ENCODE results near the gene HAVCR2. TPM values are rescaled to one million over a fixed set of nuclear protein-coding genes. Genes with fewer than 3 reads are reported as not detected.
"Not testable (repeated sequence)": the region's sequence is repeated elsewhere in the genome, so short reads cannot be mapped to it uniquely, and the experiment has no call there.

Gene HAVCR2
- polyA plus RNA-seq, 1 of the 3 experiments (the other 2 are of a cell fraction) = 0.12 TPM

DNA sequence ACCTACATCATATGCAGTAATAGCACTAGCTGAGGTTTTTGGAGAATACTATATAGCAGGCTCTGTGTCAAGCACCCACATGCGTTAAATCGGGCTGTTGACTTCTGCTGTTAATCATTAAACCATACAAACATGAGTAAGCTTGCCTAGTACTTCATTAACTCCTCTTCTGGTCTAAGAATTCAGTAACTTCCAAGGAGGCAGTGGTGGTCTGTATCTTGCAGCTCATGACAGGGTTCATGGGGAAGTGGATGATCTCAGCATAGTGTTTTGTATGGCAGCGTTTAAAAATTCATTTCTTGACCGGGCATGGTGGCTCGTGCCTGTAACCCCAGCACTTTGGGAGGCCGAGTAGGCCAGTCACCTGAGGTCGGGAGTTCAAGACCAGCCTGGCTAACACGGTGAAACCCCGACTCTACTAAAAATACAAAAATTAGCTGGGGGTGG lies 49.7 kb downstream of the HAVCR2 start, which contains the start of gene HAVCR1:
Gene HAVCR1 (minus strand): TSS at position 24 of the 447 bp plus-strand sequence. CDS start 1,173 bp downstream, outside the sequence.
- ChIA-PET POLR2A (no interaction called here), CTCF (no interaction called here)
- Histone ChIP-seq H3F3A (replicated peaks; ENCODE audit: insufficient read depth) (no peaks in the 10 kb centered on the region), H3K9me3 (no peaks in the 10 kb centered on the region), H2AFZ (ENCODE audit: low read depth) (no peak within 1 kb of the TSS), H3K9me2 (no peaks in the 10 kb centered on the region), H3K79me2 (ENCODE audit: insufficient read depth) (no peaks in the 10 kb centered on the region), H4K20me1 (ENCODE audit: insufficient read depth) (no peaks in the 10 kb centered on the region), H3K27ac (ENCODE audit: low read depth in 2 of 2, low read length in 1 of 2) (no peak within 1 kb of the TSS), H3K27me3 (ENCODE audit: insufficient read depth) (no peaks in the 10 kb centered on the region), H3K4me3 (ENCODE audit: low read depth in 2 of 2, low read length in 1 of 2) (no peak within 1 kb of the TSS), H3K4me2 (no peak within 1 kb of the TSS), H3K36me3 (replicated peaks in 1 of 2; ENCODE audit: control insufficient read depth in 1 of 2, insufficient read depth in 2 of 2, low read length in 1 of 2) (no peaks in the 10 kb centered on the region), H3K9ac (no peak within 1 kb of the TSS), H3K4me1 (ENCODE audit: control insufficient read depth in 1 of 2, insufficient read depth in 2 of 2, low read depth in 1 of 2, low read length in 1 of 2) (no peaks in the 10 kb centered on the region)
- WGBS (ENCODE audit: low lambda C conversion rate) = 22% methylated on average over 9 of the region's 9 CpGs
- DNase-seq = no peak
- TF ChIP-seq EZH2phosphoT487 (IDR thresholded peaks at IDR 0.05; ENCODE audit: borderline replicate concordance, low read depth) (no peak), SMC3 (IDR thresholded peaks at IDR 0.05; ENCODE audit: low read depth, low read length) (no peak), FOSL2 (IDR thresholded peaks at IDR 0.05; ENCODE audit: borderline replicate concordance, low read depth) (no peak), EP300 (IDR thresholded peaks at IDR 0.05; ENCODE audit: borderline replicate concordance in 1 of 2, low read depth in 1 of 2, low read length in 1 of 2) (no peak)
- TF ChIP-seq, protein P1, sequence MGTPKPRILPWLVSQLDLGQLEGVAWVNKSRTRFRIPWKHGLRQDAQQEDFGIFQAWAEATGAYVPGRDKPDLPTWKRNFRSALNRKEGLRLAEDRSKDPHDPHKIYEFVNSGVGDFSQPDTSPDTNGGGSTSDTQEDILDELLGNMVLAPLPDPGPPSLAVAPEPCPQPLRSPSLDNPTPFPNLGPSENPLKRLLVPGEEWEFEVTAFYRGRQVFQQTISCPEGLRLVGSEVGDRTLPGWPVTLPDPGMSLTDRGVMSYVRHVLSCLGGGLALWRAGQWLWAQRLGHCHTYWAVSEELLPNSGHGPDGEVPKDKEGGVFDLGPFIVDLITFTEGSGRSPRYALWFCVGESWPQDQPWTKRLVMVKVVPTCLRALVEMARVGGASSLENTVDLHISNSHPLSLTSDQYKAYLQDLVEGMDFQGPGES (IDR thresholded peaks at IDR 0.05; ENCODE audit: low read depth, low read length) = no peak
- TF ChIP-seq, protein P2, sequence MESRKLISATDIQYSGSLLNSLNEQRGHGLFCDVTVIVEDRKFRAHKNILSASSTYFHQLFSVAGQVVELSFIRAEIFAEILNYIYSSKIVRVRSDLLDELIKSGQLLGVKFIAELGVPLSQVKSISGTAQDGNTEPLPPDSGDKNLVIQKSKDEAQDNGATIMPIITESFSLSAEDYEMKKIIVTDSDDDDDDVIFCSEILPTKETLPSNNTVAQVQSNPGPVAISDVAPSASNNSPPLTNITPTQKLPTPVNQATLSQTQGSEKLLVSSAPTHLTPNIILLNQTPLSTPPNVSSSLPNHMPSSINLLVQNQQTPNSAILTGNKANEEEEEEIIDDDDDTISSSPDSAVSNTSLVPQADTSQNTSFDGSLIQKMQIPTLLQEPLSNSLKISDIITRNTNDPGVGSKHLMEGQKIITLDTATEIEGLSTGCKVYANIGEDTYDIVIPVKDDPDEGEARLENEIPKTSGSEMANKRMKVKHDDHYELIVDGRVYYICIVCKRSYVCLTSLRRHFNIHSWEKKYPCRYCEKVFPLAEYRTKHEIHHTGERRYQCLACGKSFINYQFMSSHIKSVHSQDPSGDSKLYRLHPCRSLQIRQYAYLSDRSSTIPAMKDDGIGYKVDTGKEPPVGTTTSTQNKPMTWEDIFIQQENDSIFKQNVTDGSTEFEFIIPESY (IDR thresholded peaks at IDR 0.05; ENCODE audit: borderline replicate concordance, low read depth) = no peak

DNA sequence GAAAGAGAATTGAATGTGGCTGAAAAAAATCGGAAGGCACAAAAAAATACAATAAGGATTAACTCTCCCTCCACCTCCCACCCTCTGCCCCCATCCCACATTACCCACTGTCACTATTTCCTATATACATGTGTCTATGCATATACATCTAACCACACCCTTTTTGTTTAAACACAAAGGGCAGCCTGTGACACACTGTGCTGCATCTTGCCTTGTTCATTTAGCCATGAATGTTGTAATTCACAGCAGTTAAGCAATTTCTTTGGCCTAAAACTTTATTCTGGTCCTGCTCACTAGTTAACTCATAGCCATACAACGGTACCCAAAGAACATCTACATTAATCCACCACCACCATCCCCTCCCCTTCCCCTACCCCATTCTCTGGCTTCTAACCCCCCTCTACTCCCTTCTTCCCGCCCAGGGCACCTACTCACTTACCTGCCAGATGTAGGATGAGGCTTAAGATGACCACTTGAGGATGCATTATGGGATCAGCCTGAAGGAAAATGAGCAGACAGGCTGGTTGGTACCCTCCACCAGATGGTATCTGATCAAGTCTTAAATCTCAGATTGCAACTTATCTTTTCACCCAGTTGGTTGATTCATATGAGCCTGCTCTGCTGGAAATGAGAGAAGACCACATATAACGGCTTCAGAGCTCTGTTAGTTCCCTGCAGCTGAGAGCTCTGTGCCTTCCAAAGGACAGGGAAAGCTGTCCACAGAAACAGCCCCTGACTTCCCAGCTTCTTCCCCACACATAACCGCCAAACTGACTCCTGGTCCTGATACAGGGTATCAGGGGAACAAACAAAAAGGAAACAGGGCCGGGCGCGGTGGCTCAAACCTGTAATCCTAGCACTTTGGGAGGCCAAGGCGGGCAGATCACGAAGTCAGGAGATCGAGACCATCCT lies 51.1 kb downstream of the HAVCR2 start:
- Histone ChIP-seq H3K79me2 (ENCODE audit: insufficient read depth) (no peaks in the 10 kb centered on the region), H3K27ac (ENCODE audit: low read depth in 2 of 2, low read length in 1 of 2) (no peak overlapping the region), H3K36me3 (replicated peaks in 1 of 2; ENCODE audit: control insufficient read depth in 1 of 2, insufficient read depth in 2 of 2, low read length in 1 of 2) (no peaks in the 10 kb centered on the region), H3K9me3 (no peaks in the 10 kb centered on the region), H3K4me3 (ENCODE audit: low read depth in 2 of 2, low read length in 1 of 2) (no peak overlapping the region), H2AFZ (ENCODE audit: low read depth) (no peak overlapping the region), H3K4me2 (no peak overlapping the region), H4K20me1 (ENCODE audit: insufficient read depth) (no peaks in the 10 kb centered on the region), H3K4me1 (ENCODE audit: control insufficient read depth in 1 of 2, insufficient read depth in 2 of 2, low read depth in 1 of 2, low read length in 1 of 2) (no peaks in the 10 kb centered on the region), H3F3A (replicated peaks; ENCODE audit: insufficient read depth) (no peaks in the 10 kb centered on the region), H3K9ac (no peak overlapping the region), H3K9me2 (no peaks in the 10 kb centered on the region), H3K27me3 (ENCODE audit: insufficient read depth) (no peaks in the 10 kb centered on the region)
- ChIA-PET CTCF (no interaction called here), POLR2A (no interaction called here)
- WGBS (ENCODE audit: low lambda C conversion rate) = 38% methylated on average over 11 of the region's 11 CpGs
- DNase-seq = no peak
- TF ChIP-seq MXI1 (IDR thresholded peaks at IDR 0.05; ENCODE audit: low read depth, low read length) (no peak), YY1 (IDR thresholded peaks at IDR 0.05; ENCODE audit: low read depth) (no peak), TCF12 (IDR thresholded peaks at IDR 0.05) (no peak), RXRA (IDR thresholded peaks at IDR 0.05; ENCODE audit: borderline replicate concordance, low read depth) (no peak), ELF1 (IDR thresholded peaks at IDR 0.05) (no peak), RAD21 (IDR thresholded peaks at IDR 0.05; ENCODE audit: low read length) (no peak), FOXJ3 (CRISPR knock-in tag; IDR thresholded peaks at IDR 0.05) (no peak), SMC3 (IDR thresholded peaks at IDR 0.05; ENCODE audit: low read depth, low read length) (no peak), SIN3A (IDR thresholded peaks at IDR 0.05; ENCODE audit: borderline replicate concordance, low read depth, low read length) (no peak), JUND (IDR thresholded peaks at IDR 0.05) (no peak), NRF1 (IDR thresholded peaks at IDR 0.05; ENCODE audit: low read depth, low read length) (no peak), FOXM1 (IDR thresholded peaks at IDR 0.05; ENCODE audit: low read depth) (no peak), CHD2 (IDR thresholded peaks at IDR 0.05; ENCODE audit: low read length, partially characterized antibody) (no peak), EZH2phosphoT487 (IDR thresholded peaks at IDR 0.05; ENCODE audit: borderline replicate concordance, low read depth) (no peak), NFIC (IDR thresholded peaks at IDR 0.05; ENCODE audit: borderline replicate concordance) (no peak)
- TF ChIP-seq, protein P1 (IDR thresholded peaks at IDR 0.05; ENCODE audit: low read depth, low read length) = no peak

DNA sequence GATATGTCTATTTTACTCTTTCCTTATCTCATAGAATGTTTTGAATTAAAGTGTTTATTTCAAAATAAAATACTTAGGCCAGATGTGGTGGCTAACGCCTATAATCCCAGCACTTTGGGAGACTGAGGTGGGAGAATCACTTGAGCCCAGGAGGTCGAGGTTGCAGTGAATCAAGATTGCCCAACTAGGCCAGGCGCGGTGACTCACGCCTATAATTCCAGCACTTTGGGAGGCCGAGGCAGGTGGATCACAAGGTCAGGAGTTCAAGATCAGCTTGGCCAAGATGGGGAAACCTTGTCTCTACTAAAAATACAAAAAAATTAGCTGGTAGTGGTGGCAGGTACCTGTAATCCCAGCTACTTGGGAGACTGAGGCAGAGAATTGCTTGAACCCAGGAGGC lies 52.0 kb downstream of the HAVCR2 start:
- 56% methylated on average over 6 of the region's 6 CpGs for whole genome bisulfite sequencing (ENCODE audit: low lambda C conversion rate)
- H3K4me1 ChIP-seq (ENCODE audit: control insufficient read depth in 1 of 2, insufficient read depth in 2 of 2, low read depth in 1 of 2, low read length in 1 of 2); POLR2A ChIA-PET; H3F3A ChIP-seq (replicated peaks; ENCODE audit: insufficient read depth); DNase-seq; H3K9ac ChIP-seq; H2AFZ ChIP-seq (ENCODE audit: low read depth); CTCF ChIA-PET; H3K9me2 ChIP-seq; H3K9me3 ChIP-seq; H3K27me3 ChIP-seq (ENCODE audit: insufficient read depth); H3K4me2 ChIP-seq; H3K79me2 ChIP-seq (ENCODE audit: insufficient read depth); H4K20me1 ChIP-seq (ENCODE audit: insufficient read depth); H3K4me3 ChIP-seq (ENCODE audit: low read depth in 2 of 2, low read length in 1 of 2); H3K36me3 ChIP-seq (replicated peaks in 1 of 2; ENCODE audit: control insufficient read depth in 1 of 2, insufficient read depth in 2 of 2, low read length in 1 of 2); H3K27ac ChIP-seq (ENCODE audit: low read depth in 2 of 2, low read length in 1 of 2): not testable (repeated sequence)

Data from SK-N-SH (cell line).